Measurements from ENCODE around the gene TAF11.

GRCh38 chr6:34852406-34853085 lies 35.3 kb downstream of the TAF11 start:
- TF ChIP-seq CTCF (conservative IDR thresholded peaks at IDR 0.05; ENCODE audit: low read length) (no peak), EZH2phosphoT487 (IDR thresholded peaks at IDR 0.05; ENCODE audit: borderline replicate concordance) (no peak)
